ENCODE data around the gene DLEC1.

Gene DLEC1

GRCh38 chr3:38006445-38006995 lies 32.5 kb upstream of the DLEC1 start:
- Histone ChIP-seq H3K27me3 (ENCODE audit: insufficient read depth, low read length, poor library complexity) (no peaks in the 10 kb centered on the region), H3K4me3 (ENCODE audit: low read depth in 1 of 2, low read length in 2 of 2) (no peak overlapping the region), H4K20me1 (ENCODE audit: insufficient read depth, low read length) (peaks cover 17% of the 10 kb centered on the region), H3K4me2 (ENCODE audit: insufficient read depth, low read length) (no peak overlapping the region), H3K4me1 (ENCODE audit: insufficient read depth, low read length) (no peaks in the 10 kb centered on the region), H2AFZ (ENCODE audit: low read depth, low read length) (no peak overlapping the region), H3K27ac (ENCODE audit: low read length) (no peak overlapping the region), H3K79me2 (ENCODE audit: insufficient read depth, low read length) (no peaks in the 10 kb centered on the region), H3K9me3 (ENCODE audit: insufficient read depth, low read length, severe bottlenecking) (no peaks in the 10 kb centered on the region), H3K36me3 (ENCODE audit: insufficient read depth, low read length) (peaks cover 70% of the 10 kb centered on the region), H3K9ac (ENCODE audit: low read depth, low read length) (no peak overlapping the region)
- DNase-seq (no peak), ATAC-seq (ENCODE audit: insufficient read depth, low read depth) (no peak)
- TF ChIP-seq, protein P1, sequence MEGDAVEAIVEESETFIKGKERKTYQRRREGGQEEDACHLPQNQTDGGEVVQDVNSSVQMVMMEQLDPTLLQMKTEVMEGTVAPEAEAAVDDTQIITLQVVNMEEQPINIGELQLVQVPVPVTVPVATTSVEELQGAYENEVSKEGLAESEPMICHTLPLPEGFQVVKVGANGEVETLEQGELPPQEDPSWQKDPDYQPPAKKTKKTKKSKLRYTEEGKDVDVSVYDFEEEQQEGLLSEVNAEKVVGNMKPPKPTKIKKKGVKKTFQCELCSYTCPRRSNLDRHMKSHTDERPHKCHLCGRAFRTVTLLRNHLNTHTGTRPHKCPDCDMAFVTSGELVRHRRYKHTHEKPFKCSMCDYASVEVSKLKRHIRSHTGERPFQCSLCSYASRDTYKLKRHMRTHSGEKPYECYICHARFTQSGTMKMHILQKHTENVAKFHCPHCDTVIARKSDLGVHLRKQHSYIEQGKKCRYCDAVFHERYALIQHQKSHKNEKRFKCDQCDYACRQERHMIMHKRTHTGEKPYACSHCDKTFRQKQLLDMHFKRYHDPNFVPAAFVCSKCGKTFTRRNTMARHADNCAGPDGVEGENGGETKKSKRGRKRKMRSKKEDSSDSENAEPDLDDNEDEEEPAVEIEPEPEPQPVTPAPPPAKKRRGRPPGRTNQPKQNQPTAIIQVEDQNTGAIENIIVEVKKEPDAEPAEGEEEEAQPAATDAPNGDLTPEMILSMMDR (IDR thresholded peaks at IDR 0.05; ENCODE audit: borderline replicate concordance, extremely low read depth, low read length, poor library complexity, severe bottlenecking) = no peak
- no peak for TF ChIP-seq EZH2 (IDR thresholded peaks at IDR 0.05; ENCODE audit: borderline replicate concordance, low read depth, low read length, severe bottlenecking)

- no peaks in the 10 kb centered on the region for H3K79me2 ChIP-seq (ENCODE audit: insufficient read depth, low read length)
- no peaks in the 10 kb centered on the region for H3K9me3 ChIP-seq (ENCODE audit: insufficient read depth, low read length, severe bottlenecking)
- DNase-seq (no peak), ATAC-seq (ENCODE audit: insufficient read depth, low read depth) (no peak)
- TF ChIP-seq, protein P1 (IDR thresholded peaks at IDR 0.05; ENCODE audit: borderline replicate concordance, extremely low read depth, low read length, poor library complexity, severe bottlenecking) = no peak
- TF ChIP-seq EZH2 (IDR thresholded peaks at IDR 0.05; ENCODE audit: borderline replicate concordance, low read depth, low read length, severe bottlenecking) = no peak
- H4K20me1 ChIP-seq (ENCODE audit: insufficient read depth, low read length) = peaks cover 17% of the 10 kb centered on the region
- peaks cover 58% of the 10 kb centered on the region for H3K36me3 ChIP-seq (ENCODE audit: insufficient read depth, low read length)
- H3K9ac ChIP-seq (ENCODE audit: low read depth, low read length) = no peak overlapping the region
- no peak overlapping the region for H3K4me3 ChIP-seq (ENCODE audit: low read depth in 1 of 2, low read length in 2 of 2)
- H2AFZ ChIP-seq (ENCODE audit: low read depth, low read length) = no peak overlapping the region
- H3K27me3 ChIP-seq (ENCODE audit: insufficient read depth, low read length, poor library complexity) = no peaks in the 10 kb centered on the region
- H3K4me1 ChIP-seq (ENCODE audit: insufficient read depth, low read length) = no peaks in the 10 kb centered on the region
- H3K27ac ChIP-seq (ENCODE audit: low read length) = no peak overlapping the region
- no peak overlapping the region for H3K4me2 ChIP-seq (ENCODE audit: insufficient read depth, low read length)
Observed at GRCh38 chr3:38007754-38008090, 31.3 kb upstream of the DLEC1 start.

DNA sequence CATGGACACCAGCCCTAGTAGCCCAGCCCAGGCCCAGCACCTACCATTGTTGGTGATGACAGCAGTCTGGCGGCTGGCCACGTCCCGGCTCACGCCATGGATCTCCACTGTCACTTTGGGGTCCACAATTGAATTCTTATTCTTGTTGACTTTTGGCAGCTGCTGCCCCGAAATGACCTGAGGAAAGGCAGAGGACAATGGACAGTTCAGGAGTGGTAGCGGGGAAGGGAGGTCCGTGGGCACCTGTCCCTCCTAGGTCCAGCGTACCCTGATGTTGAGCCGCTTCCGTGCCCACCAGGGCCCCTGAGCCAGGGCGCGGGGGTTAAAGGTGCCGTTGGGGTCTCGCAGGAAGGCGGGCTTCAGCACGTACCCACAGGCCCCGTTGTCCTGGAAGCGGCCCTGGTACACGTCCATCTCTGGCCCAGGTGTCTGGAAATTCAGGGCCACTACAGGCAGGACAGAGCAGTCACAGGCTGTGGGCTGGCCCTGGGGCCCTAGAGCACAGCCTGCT lies 30.8 kb upstream of the DLEC1 start:
- DNase-seq = no peak
- Histone ChIP-seq H3K9me3 (ENCODE audit: insufficient read depth, low read length, severe bottlenecking) (no peaks in the 10 kb centered on the region), H3K36me3 (ENCODE audit: insufficient read depth, low read length) (peaks cover 53% of the 10 kb centered on the region), H3K4me3 (ENCODE audit: low read depth in 1 of 2, low read length in 2 of 2) (no peak overlapping the region), H3K4me1 (ENCODE audit: insufficient read depth, low read length) (no peaks in the 10 kb centered on the region), H4K20me1 (ENCODE audit: insufficient read depth, low read length) (peaks cover 17% of the 10 kb centered on the region), H3K9ac (ENCODE audit: low read depth, low read length) (no peak overlapping the region), H3K27ac (ENCODE audit: low read length) (no peak overlapping the region), H2AFZ (ENCODE audit: low read depth, low read length) (no peak overlapping the region), H3K27me3 (ENCODE audit: insufficient read depth, low read length, poor library complexity) (no peaks in the 10 kb centered on the region), H3K79me2 (ENCODE audit: insufficient read depth, low read length) (no peaks in the 10 kb centered on the region), H3K4me2 (ENCODE audit: insufficient read depth, low read length) (no peak overlapping the region)
- TF ChIP-seq EZH2 (IDR thresholded peaks at IDR 0.05; ENCODE audit: borderline replicate concordance, low read depth, low read length, severe bottlenecking) = no peak
- TF ChIP-seq, protein P1 (IDR thresholded peaks at IDR 0.05; ENCODE audit: borderline replicate concordance, extremely low read depth, low read length, poor library complexity, severe bottlenecking) = no peak
- no peak for ATAC-seq (ENCODE audit: insufficient read depth, low read depth)
